GM12891 (cell line): ENCODE results near the gene HDAC9.

ENCODE experiments used
- DNase-seq: peaks from one replicate; pipeline ENCODE4 v3.0.0; 2011; ENCODE audit warnings: low spot score; ENCODE audit not compliant: insufficient read length
- FAIRE-seq: peaks from 2 replicates; lab custom pipeline; 2011; peaks lifted over from hg19 to GRCh38; lab: Jason Lieb, UNC
- PAX5 ChIP-seq: IDR thresholded peaks from 2 replicates; pipeline ENCODE4 v1.6.1; 2011; ENCODE audit warnings: low read length, moderate library complexity, mild to moderate bottlenecking; ENCODE audit not compliant: insufficient read depth, severe bottlenecking
- POLR2A ChIP-seq: IDR thresholded peaks from 2 replicates; pipeline ENCODE4 v1.6.1; 2011; ENCODE audit warnings: low read depth, low read length, control low read depth
- POLR2AphosphoS5 ChIP-seq: IDR thresholded peaks from 2 replicates; pipeline ENCODE4 v1.6.1; 2011; ENCODE audit warnings: low read depth, low read length, control low read depth
- POU2F2 ChIP-seq: IDR thresholded peaks from 2 replicates; pipeline ENCODE4 v1.6.1; 2011; ENCODE audit warnings: low read depth, mild to moderate bottlenecking, control low read depth, low read length, moderate library complexity
- SPI1 ChIP-seq: IDR thresholded peaks from 2 replicates; pipeline ENCODE4 v1.6.1; 2011; ENCODE audit warnings: low read depth, low read length, control low read depth
- TAF1 ChIP-seq: IDR thresholded peaks from 2 replicates; pipeline ENCODE4 v1.6.1; 2011; ENCODE audit warnings: low read depth, low read length, control low read depth

The HDAC9 gene

DNA sequence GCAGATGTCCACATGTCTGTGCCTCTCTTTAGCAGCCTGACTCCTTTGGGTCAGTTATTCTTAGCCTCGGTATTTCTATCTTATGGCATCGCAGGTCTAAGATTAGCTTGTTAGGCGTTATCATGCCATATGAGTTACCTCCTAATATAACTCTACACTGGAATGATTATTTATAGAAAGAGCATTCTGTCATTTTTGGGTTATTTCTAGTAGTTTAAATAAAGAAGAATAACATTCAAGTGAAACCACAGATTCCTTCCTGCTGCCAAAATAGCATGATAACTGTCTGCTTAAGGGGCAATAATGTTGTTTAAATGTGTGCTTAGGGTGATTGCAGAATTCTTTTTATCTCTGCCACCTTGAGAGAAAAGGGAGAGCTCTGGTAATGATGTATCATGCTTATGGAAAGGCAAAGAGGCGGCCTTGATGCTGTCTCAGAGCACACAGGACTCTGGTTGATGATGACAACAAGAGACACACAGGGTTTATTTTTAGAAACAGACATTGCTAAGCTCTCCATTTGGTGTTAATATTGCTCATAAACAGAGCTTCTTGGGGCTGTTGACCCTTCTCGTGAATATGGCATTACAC lies 10.4 kb downstream of the HDAC9 start:
- DNase-seq, result no peak
- FAIRE-seq, result peak; percentile 80
- TF ChIP-seq TAF1 (no peak), POLR2A (no peak), SPI1 (no peak), PAX5 (no peak), POLR2AphosphoS5 (no peak), POU2F2 (no peak)

DNA sequence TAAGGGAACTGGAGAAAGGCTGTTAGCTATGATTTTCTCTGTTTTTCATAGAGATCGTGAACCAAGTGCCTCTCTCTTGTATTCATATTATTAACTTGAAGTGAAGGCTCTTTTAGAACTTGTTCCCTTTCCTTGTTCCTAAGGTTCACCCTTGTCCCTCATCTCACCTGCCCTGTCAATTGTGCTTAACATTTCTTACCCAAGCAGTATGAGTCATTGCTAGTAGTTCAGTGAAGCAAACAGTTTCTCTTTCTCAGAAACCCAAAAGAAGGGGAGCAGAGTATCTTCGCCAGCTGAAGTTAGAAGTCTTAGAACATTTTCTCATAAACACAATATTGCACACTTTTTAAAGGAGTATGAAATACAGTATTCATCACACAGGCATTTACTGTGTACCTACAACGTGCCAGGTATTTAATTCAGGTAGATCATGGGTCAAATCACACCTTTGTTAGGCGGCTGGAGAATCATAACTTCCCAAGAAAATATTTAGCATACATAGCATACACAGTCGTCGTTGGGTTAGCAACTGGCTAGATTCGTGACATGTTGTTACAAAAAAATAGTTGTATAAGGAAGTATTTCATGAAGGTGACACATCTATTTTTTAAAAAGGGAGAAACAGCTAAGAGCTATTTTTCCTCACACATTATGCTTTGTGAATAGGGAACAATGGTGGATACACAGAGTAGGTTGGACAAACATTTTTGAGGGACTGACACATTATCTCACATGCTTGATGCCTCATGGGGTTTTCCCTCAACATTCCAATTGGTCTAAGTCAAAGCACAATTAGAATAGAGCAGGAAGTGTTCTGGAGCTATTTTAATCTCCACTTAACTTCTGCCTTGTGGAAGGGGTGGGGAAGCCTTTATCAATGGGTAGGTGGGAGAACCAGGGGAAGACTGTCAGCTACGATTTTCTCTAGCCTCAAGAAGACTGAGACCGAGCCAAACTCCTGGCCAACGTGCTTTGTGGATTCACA lies 13.2 kb downstream of the HDAC9 start:
- TF ChIP-seq PAX5 (no peak), POU2F2 (no peak; the same call in 1 of the 2 replicates), POLR2A (peak; percentile 62), TAF1 (no peak), POLR2AphosphoS5 (peak; percentile 50; the same call in 1 of the 2 replicates), SPI1 (peak; percentile 22; the same call in 1 of the 2 replicates)
- peak; percentile 97 for FAIRE-seq
- no peak for DNase-seq

DNA sequence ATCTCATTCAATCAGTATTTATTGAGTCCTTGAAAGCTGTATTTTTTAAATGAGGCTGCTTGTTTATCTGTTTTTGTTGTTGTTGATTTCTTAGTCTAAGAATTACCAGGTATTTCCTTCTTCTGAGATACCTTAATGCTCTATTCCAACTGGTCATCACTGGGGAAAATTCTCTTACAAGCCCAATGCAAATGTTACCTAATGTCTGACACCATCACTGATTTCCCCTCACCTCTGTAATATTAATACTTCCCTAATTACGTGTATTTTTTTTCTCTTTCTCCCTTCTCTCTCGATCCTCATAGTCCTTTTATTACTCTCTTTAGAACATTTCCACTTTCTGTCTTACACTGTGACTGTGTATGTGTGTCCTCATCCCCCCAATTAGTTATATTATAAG lies 13.9 kb downstream of the HDAC9 start:
- DNase-seq (no peak), FAIRE-seq (no peak)
- TF ChIP-seq POLR2A (no peak), PAX5 (no peak), TAF1 (no peak), SPI1 (no peak), POLR2AphosphoS5 (no peak), POU2F2 (no peak)

DNA sequence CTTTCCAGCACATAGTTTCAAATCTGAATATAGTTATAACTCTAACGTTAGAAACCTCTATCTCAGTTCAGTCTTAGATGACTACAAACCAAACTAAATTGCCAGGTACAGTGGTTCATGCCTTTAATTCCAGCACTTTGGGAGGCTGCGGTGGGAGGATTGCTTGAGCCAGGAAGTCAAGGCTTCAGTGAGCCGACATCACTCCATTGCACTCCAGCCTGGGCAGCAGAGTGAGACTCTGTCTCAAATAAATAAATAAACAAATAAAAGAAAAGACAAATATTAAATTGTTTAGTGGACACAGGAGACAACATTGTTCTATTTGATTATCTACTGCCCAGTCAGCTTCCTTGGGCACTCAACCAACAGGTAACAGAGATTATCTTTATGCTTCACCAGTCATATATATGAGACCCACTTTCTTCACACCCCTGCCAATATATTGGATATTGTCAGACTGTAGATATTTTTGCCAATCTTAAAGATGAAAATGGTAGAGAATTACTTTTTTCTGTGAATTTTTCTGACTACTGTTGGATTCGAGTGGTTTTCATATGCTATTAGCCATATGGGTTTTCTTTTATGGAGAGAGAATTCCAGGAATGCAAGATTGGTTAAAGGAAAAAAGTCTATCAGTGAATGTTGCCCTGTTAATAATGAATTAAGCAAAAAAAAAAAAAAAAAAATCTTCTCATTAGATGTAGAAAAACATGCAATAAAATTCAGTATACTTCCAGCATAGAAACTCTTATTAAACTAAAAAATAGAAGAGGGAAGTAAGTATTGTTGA lies 16.0 kb downstream of the HDAC9 start:
- DNase-seq (no peak), FAIRE-seq (no peak)
- TF ChIP-seq TAF1 (no peak), PAX5 (no peak), SPI1 (no peak), POLR2AphosphoS5 (no peak), POU2F2 (no peak), POLR2A (no peak)

DNA sequence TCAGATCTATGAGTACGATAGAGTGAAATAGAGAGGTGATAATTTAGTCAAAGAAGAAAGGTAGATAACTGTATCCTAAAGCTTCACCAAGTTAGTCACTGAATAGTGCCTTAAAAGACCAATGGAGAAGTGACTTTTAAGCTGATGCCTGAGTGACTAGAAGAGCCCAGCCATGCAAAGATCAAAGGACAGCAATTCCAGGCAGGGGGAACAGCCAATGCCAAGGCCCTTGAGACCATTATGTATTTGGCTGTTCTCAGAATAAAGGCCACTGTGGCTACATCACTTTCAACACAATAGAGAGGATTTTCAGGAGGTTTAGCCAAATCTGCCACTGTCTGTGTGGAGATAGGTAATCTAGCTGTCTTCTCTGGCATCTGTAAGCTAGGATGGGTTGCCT lies 17.8 kb downstream of the HDAC9 start:
- TF ChIP-seq SPI1, result no peak
- no peak for TF ChIP-seq PAX5
- TF ChIP-seq POU2F2, result no peak
- TF ChIP-seq TAF1, result no peak
- no peak for TF ChIP-seq POLR2AphosphoS5
- TF ChIP-seq POLR2A, result no peak
- no peak for FAIRE-seq
- DNase-seq, result no peak

DNA sequence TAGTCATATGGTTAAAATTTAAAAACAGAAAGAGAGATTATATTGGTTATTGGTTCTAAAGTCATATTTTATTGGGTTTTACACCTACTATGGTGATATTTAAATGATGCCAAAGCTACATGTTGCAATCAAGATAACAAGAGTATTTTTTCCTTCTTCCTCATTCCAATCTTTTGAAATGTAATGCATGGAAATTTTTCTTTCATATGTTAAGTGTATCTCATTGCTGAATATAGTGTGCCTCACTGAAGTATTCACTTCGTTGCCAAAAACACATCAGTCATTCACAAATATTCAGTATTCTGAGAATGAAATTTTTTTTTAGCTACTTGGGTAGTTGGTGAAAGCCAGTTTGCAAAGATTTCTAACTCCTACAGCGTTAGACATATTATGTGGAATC lies 19.5 kb downstream of the HDAC9 start:
- FAIRE-seq (no peak), DNase-seq (no peak)
- TF ChIP-seq POU2F2 (no peak), TAF1 (no peak), POLR2AphosphoS5 (no peak), PAX5 (no peak), POLR2A (no peak), SPI1 (no peak)

DNA sequence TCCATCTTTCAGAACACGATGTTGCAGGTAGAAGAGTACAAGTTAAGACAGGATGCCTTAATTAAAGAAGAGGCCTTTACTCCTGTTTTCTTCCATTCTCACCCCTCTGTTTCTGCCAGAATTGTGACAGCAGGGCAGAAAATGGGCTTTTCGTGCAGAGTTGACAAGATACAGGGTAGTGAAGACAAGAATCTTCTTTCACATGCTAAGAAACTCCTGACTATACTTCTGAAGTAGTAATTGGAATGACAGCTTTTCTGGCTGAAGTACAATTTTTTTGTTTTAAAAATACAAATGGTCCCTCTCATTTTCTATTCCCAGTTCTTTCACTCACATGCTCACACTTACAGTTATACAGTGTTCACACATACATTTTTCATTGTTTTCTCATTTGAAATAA lies 22.1 kb downstream of the HDAC9 start:
- TF ChIP-seq POLR2A (no peak), SPI1 (no peak), POLR2AphosphoS5 (no peak), TAF1 (no peak), PAX5 (no peak), POU2F2 (no peak)
- DNase-seq, result no peak
- no peak for FAIRE-seq

DNA sequence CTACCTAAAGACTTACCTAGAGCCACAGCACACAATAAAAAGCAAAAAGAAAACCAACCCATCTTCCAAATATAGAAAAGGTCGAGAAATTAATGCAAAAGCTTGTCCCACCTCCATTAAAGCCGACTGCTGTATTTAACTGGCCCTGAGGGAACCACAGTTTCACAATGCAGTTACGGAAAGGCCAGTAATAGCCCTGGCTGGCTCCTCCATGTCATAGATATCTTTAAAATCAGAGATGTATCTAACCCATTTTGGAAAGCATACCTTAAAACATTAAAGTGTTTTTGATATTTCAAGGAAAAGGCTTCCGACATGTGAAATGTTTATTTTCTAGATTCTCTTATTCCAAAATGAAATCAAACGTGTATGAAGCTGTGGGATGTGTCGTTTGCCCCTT lies 23.0 kb downstream of the HDAC9 start:
- no peak for FAIRE-seq
- DNase-seq, result no peak
- TF ChIP-seq TAF1 (no peak), SPI1 (no peak)
